ENCODE measurements around the gene RTP2.

- no peak for TF ChIP-seq POLR2A (IDR thresholded peaks at IDR 0.05)
- no peak for TF ChIP-seq CTCF (IDR thresholded peaks at IDR 0.05)
These were observed 2.1 kb downstream of the RTP2 start for GRCh38 chr3:187700249-187700648.

Measured in esophagus squamous epithelium (tissue), 4 donors.